ENCODE measurements around the gene NCBP3. TPM values are rescaled to one million over a fixed set of nuclear protein-coding genes. Genes with fewer than 3 reads are reported as not detected.

Gene NCBP3
- total RNA-seq: 21.4 and 24.2 TPM in 2 replicates

- Histone ChIP-seq H3K36me3 (ENCODE audit: insufficient read depth, low read length) (peaks cover 30% of the 10 kb centered on the region), H3K27ac (ENCODE audit: low read depth, low read length) (peak within 1 kb of the TSS; percentile 60), H2AFZ (ENCODE audit: low read length) (peak within 1 kb of the TSS; percentile 89), H3K4me2 (ENCODE audit: insufficient read depth, low read length) (peak within 1 kb of the TSS; percentile 90), H3K79me2 (ENCODE audit: insufficient read depth, low read length) (peaks cover 49% of the 10 kb centered on the region), H3K27me3 (ENCODE audit: insufficient read depth, low read length) (no peaks in the 10 kb centered on the region), H3K9me3 (ENCODE audit: low read depth, low read length) (no peaks in the 10 kb centered on the region), H4K20me1 (ENCODE audit: insufficient read depth, low read length) (peaks cover 26% of the 10 kb centered on the region), H3K4me1 (ENCODE audit: insufficient read depth, low read length) (peaks cover 5% of the 10 kb centered on the region), H3K4me3 (ENCODE audit: insufficient read depth, low read length) (peak within 1 kb of the TSS; percentile 95)
- peak; percentile 74 for TF ChIP-seq CTCF (IDR thresholded peaks at IDR 0.05; ENCODE audit: extremely low read depth, low read depth, low read length)
- peak; percentile 100 for DNase-seq (ENCODE audit: insufficient read length, low spot score, missing footprints)
These were observed at the start of gene NCBP3 for GRCh38 chr17:3845621-3846436. Gene NCBP3, minus strand, starts transcription at chr17:3846246. Its CDS starts 23 bp downstream, at chr17:3846223.

DNA sequence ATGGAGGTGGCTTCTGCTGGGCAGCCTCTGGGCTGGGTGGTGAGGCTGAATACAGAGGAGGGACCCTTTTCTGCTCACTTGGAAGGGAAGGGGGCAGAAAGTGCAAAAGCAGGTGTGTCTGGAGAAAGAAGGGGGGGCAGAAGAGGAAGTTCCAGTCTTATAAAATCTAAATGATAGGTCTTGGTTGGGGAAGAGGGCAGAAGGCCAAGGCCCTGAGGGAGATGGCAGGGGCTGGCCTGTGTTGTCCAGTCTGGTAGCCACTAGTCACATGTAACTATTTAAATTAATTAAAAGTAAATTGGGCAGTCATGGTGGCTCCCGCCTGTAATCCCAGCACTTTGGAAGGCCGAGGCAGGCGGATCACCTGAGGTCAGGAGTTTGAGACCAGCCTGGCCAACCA, 49.3 kb upstream of the NCBP3 start:
- Histone ChIP-seq H3K9me3 (ENCODE audit: low read depth, low read length) (no peaks in the 10 kb centered on the region), H3K4me2 (ENCODE audit: insufficient read depth, low read length) (no peak overlapping the region), H3K4me1 (ENCODE audit: insufficient read depth, low read length) (peaks cover 22% of the 10 kb centered on the region), H3K27me3 (ENCODE audit: insufficient read depth, low read length) (no peaks in the 10 kb centered on the region), H3K4me3 (ENCODE audit: insufficient read depth, low read length) (no peak overlapping the region), H2AFZ (ENCODE audit: low read length) (peak overlapping the region; percentile 26), H3K79me2 (ENCODE audit: insufficient read depth, low read length) (no peaks in the 10 kb centered on the region), H4K20me1 (ENCODE audit: insufficient read depth, low read length) (no peaks in the 10 kb centered on the region), H3K36me3 (ENCODE audit: insufficient read depth, low read length) (no peaks in the 10 kb centered on the region), H3K27ac (ENCODE audit: low read depth, low read length) (no peak overlapping the region)
- no peak for DNase-seq (ENCODE audit: insufficient read length, low spot score, missing footprints)
- no peak for TF ChIP-seq CTCF (IDR thresholded peaks at IDR 0.05; ENCODE audit: extremely low read depth, low read depth, low read length)

DNA sequence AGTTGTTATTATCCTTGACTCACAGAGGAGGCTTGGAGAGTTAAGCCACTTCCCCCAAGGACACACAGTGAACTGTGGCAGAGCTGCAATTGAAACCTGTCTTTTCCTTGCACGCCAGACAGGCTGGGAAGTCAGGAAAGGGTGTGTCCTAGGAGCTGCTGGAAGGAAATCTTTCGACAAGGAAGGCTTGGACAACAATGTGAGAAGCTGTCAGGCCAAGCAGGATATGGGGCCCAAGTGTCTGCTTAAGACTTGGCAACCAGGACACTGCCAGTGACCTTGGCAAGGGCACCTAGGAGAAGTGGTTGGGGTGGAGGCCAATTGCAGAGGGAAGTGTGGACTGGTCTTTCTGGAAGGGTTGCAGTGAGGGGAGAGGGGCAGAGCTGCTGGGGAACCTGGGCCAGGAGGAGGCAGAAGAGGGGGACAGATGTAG, 48.9 kb upstream of the NCBP3 start:
- no peak for TF ChIP-seq CTCF (IDR thresholded peaks at IDR 0.05; ENCODE audit: extremely low read depth, low read depth, low read length)
- H4K20me1 ChIP-seq (ENCODE audit: insufficient read depth, low read length): no peaks in the 10 kb centered on the region
- DNase-seq (ENCODE audit: insufficient read length, low spot score, missing footprints): peak; percentile 95
- no peaks in the 10 kb centered on the region for H3K9me3 ChIP-seq (ENCODE audit: low read depth, low read length)
- H3K4me1 ChIP-seq (ENCODE audit: insufficient read depth, low read length): peaks cover 25% of the 10 kb centered on the region
- no peak overlapping the region for H3K27ac ChIP-seq (ENCODE audit: low read depth, low read length)
- H3K4me2 ChIP-seq (ENCODE audit: insufficient read depth, low read length): no peak overlapping the region
- no peaks in the 10 kb centered on the region for H3K36me3 ChIP-seq (ENCODE audit: insufficient read depth, low read length)
- H3K4me3 ChIP-seq (ENCODE audit: insufficient read depth, low read length): no peak overlapping the region
- peaks cover under 1% of the 10 kb centered on the region for H3K79me2 ChIP-seq (ENCODE audit: insufficient read depth, low read length)
- peak overlapping the region; percentile 26 for H2AFZ ChIP-seq (ENCODE audit: low read length)
- H3K27me3 ChIP-seq (ENCODE audit: insufficient read depth, low read length): no peaks in the 10 kb centered on the region

GRCh38 chr17:3894188-3894587, 48.1 kb upstream of the NCBP3 start:
- Histone ChIP-seq H4K20me1 (ENCODE audit: insufficient read depth, low read length) (no peaks in the 10 kb centered on the region), H3K36me3 (ENCODE audit: insufficient read depth, low read length) (no peaks in the 10 kb centered on the region), H3K9me3 (ENCODE audit: low read depth, low read length) (no peaks in the 10 kb centered on the region), H2AFZ (ENCODE audit: low read length) (no peak overlapping the region), H3K4me1 (ENCODE audit: insufficient read depth, low read length) (peaks cover 33% of the 10 kb centered on the region), H3K4me3 (ENCODE audit: insufficient read depth, low read length) (no peak overlapping the region), H3K27ac (ENCODE audit: low read depth, low read length) (no peak overlapping the region), H3K27me3 (ENCODE audit: insufficient read depth, low read length) (no peaks in the 10 kb centered on the region), H3K79me2 (ENCODE audit: insufficient read depth, low read length) (peaks cover 7% of the 10 kb centered on the region), H3K4me2 (ENCODE audit: insufficient read depth, low read length) (no peak overlapping the region)
- DNase-seq (ENCODE audit: insufficient read length, low spot score, missing footprints): no peak
- no peak for TF ChIP-seq CTCF (IDR thresholded peaks at IDR 0.05; ENCODE audit: extremely low read depth, low read depth, low read length)

Measured in osteoblast (primary cell).